Measurements from ENCODE around the gene GPR158. TPM values are rescaled to one million over a fixed set of nuclear protein-coding genes. Genes with fewer than 3 reads are reported as not detected.

GPR158 gene
- total and polyA plus RNA-seq, 2 of the 8 experiments (the other 6 are each of a cell fraction or from before 2014, with no cell fraction given), result 0.14 to 0.78 TPM

GRCh38 chr10:25175527-25176420, 973 bp downstream of the GPR158 start (continued):
- TF ChIP-seq CHD1 (IDR thresholded peaks at IDR 0.05; ENCODE audit: low read depth, low read length) (no peak), CEBPB (IDR thresholded peaks at IDR 0.05; ENCODE audit: low read depth, low read length) (no peak), JUN (IDR thresholded peaks at IDR 0.05; ENCODE audit: low read depth, low read length) (no peak), EZH2 (IDR thresholded peaks at IDR 0.05; ENCODE audit: low read depth, low read length, severe bottlenecking) (peak; percentile 44), FOSL1 (IDR thresholded peaks at IDR 0.05; ENCODE audit: insufficient read depth, low read depth, low read length) (no peak), SIRT6 (IDR thresholded peaks at IDR 0.05; ENCODE audit: low read length) (no peak), CBX5 (IDR thresholded peaks at IDR 0.05; ENCODE audit: low read depth, low read length) (no peak), RXRA (IDR thresholded peaks at IDR 0.05; ENCODE audit: insufficient read depth, low read depth, low read length) (no peak), SP4 (IDR thresholded peaks at IDR 0.05; ENCODE audit: low read length) (no peak), RAD21 (IDR thresholded peaks at IDR 0.05 in 1 of 2, conservative IDR thresholded peaks at IDR 0.05 in 1 of 2; ENCODE audit: low read depth in 2 of 2, low read length in 2 of 2) (no peak), KDM4A (IDR thresholded peaks at IDR 0.05; ENCODE audit: low read depth, low read length, severe bottlenecking) (peak; percentile 58), SP1 (IDR thresholded peaks at IDR 0.05; ENCODE audit: low read depth, low read length) (no peak), EP300 (IDR thresholded peaks at IDR 0.05; ENCODE audit: borderline replicate concordance in 1 of 2, low read depth in 2 of 2, low read length in 2 of 2) (no peak), MAX (IDR thresholded peaks at IDR 0.05) (no peak; the same call in 1 of the 2 replicates), CBX8 (IDR thresholded peaks at IDR 0.05; ENCODE audit: borderline replicate concordance, low read depth, low read length) (no peak), TBP (IDR thresholded peaks at IDR 0.05; ENCODE audit: low read depth, low read length) (no peak), SUZ12 (IDR thresholded peaks at IDR 0.05; ENCODE audit: low read length) (peak; percentile 58; the same call in 1 of the 2 replicates), NRF1 (IDR thresholded peaks at IDR 0.05; ENCODE audit: low read depth, low read length) (no peak)
- TF ChIP-seq, protein P1, sequence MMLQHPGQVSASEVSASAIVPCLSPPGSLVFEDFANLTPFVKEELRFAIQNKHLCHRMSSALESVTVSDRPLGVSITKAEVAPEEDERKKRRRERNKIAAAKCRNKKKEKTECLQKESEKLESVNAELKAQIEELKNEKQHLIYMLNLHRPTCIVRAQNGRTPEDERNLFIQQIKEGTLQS (IDR thresholded peaks at IDR 0.05; ENCODE audit: insufficient read depth, low read depth, low read length), result no peak
- TF ChIP-seq, protein P2, sequence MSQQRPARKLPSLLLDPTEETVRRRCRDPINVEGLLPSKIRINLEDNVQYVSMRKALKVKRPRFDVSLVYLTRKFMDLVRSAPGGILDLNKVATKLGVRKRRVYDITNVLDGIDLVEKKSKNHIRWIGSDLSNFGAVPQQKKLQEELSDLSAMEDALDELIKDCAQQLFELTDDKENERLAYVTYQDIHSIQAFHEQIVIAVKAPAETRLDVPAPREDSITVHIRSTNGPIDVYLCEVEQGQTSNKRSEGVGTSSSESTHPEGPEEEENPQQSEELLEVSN (IDR thresholded peaks at IDR 0.05), result peak; percentile 4; the same call in 1 of the 2 replicates
